ENCODE data around the gene GJB2.

Gene GJB2

DNA sequence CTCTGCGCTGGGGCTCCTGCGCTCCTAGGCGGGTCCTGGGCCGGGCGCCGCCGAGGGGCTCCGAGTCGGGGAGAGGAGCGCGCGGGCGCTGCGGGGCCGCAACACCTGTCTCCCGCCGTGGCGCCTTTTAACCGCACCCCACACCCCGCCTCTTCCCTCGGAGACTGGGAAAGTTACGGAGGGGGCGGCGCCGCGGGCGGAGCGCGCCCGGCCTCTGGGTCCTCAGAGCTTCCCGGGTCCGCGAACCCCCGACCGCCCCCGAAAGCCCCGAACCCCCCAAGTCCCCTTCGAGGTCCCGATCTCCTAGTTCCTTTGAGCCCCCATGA is at the start of gene GJB2:
GJB2 (minus strand) TSS at position 103 of the 326 bp plus-strand sequence. CDS start 3,357 bp downstream, outside the sequence.
- DNase-seq (ENCODE audit: low read depth): no peak

DNA sequence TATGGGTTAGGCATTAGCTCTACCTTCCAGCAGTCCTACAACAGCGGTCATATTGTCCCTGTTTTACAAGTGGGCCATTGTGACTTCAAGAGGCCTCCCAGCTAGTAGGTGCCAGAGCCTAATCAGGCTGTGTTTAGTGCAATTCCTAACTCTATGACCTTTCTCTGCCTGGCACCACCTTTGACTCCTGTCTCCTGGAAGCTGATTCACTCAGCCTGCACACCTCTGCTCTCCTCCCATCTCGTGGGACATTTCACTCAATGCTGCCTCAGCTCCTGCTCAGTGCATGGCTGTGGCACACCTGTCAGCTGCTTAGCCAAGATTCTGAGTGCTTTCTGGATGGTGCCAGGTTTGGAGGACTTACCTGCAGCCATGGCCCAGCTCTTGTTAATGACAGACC is 48.9 kb upstream of the GJB2 start:
- no peak for DNase-seq (ENCODE audit: low read depth)

DNA sequence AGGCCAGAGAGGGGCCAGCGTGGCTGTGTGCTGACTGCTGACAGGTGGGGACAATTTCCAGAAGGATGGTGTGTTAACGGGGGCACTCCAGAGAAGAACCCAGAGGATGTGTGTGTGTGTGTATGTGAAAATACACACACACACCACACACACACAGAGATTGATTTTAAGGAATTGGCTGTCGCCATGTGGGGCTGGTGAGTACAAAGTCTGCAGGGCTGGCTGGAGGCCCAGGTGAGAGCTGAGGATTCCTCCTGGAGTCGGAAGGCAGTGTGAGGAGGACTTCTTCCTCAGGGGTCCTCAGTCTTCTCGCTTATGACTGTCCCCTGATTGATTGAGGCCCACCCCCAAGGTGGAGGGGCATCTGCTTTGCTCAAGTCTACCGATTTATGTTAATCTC is 47.0 kb upstream of the GJB2 start:
- DNase-seq (ENCODE audit: low read depth): no peak

DNA sequence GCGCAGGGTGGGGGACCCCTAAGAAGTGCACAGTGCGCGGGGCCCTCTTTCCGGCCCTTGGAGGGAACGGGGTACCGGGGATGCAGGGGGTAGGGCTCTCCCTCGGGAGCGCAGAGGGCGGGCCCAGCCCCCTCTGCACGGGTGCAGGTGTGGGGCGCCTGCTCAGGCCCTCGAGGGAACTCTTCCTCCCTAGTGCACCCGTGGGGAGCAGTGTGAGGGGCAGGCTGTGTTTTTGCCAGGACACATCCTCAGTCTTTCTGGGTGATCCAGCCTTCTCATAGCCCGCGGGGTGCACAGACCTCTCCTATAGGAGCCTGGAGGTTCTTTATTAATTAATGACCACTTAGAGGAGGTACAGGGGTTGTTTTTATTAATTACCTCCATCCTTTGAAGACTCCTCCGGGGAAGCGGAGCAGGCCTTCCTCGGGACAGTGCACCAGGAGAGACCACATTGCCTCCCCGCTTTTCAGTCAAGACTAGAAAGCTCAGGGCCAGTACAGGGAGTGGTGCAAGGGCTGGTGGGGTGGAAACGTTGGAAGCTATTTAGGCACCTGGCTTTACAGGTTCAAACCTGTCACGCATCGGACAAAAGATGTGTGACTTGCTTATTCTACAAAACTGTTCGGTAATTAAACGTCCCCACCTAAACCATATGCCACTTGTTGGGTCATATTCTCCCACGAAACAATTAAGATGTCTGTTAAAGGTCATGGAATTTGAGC is 40.0 kb upstream of the GJB2 start:
- DNase-seq (ENCODE audit: low read depth): no peak

DNA sequence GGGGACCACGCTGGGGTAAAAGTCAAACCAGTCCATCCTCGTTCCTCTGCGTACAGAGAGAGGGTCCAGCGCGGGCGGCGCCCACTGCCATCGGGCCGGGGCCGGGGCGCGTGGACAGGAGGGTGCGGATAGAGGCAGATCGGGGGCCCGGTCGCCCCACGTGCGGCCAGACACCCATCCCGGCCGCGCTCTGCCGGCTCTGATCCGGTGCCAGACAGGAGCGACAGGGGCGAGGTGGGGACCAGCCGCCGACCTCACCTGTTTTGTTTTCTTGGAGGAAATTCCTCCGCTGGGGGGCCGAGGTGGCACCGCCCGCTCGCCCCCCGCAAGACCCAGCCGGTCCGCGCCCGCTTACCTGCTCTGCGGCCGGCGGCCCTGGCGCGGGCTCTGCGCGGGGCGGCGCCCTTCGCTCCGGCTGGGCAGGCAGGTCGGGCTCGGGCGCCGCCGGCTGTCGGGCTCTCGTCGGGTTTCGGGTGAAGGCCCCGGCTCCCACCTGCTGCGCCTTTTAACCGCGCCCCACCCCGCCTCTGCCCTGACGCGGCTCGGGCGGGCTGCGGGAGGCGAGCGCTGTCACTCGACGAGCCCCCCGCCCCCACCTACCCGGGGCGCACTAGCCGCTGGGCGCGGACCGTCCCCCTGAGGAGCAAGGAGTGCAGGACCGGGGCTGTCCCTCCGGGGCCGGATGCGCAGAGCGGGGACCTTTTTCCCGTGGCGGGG is 39.3 kb upstream of the GJB2 start, which contains the start of gene GJB6:
GJB6 (minus strand) TSS at position 481 of the 717 bp plus-strand sequence. CDS start 8,839 bp downstream, outside the sequence.
- no peak for DNase-seq (ENCODE audit: low read depth)

DNA sequence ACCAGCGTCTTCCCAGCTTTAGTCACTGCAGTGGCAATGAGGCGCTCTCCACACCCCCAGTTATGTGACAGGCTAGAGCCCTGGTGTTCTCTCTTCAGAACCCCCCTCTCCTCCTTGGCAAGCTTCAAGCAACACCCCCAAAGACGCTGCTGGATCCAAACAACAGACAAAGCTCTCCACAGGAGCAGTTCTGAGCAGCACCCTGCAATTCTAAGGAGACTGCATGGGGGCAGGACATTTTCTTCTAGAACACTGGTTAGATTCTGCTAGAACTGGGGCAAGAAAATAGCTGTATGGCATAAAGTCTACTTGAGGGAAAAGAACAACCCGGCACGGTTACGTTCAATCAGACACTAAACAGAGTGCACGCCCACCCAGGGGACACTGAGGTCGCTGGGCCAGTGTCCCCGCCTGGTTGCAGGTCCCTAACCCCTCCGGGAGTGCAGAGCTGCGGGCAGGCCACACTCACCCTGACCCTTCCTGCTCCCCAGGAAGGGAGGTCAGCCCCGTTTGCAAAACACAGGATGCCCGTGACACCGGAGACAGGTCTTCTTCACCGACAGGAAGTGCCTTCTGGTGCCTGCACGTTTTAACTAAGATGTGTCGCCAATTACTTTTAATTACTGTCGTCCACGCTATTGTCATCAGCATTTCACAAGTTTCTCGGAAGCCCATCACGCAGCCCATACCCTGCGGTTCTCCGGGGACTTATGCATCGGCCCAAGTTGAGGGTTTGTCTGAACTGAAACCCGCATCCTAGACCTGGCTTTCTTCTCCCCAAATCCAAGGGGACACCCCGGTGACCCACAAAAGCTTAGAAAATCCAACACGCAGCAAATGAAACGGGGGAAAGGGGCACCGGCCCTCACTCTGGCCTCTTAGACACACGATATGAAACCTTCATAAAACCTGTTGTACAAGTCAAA is 38.4 kb upstream of the GJB2 start:
- no peak for DNase-seq (ENCODE audit: low read depth)

DNA sequence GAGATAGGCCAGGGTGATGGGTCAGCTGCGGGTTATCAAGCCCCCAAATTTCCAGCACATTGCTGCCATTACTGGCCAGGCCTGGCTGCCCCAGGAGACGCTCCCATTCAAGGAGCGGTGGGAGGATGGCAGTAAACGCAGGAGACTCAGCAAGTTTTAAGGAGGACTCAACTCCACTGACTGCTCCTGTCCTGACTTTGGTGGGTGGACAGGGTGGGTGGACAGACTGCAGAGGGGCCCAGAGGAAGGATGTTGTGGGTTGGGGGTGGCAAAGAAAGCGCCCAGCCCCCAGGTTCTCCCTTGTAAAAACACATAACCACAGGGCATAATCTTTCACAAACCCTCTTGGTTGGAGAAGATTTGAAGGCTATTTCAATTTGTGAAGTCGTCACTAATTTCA is 35.0 kb upstream of the GJB2 start:
- DNase-seq (ENCODE audit: low read depth): no peak

DNA sequence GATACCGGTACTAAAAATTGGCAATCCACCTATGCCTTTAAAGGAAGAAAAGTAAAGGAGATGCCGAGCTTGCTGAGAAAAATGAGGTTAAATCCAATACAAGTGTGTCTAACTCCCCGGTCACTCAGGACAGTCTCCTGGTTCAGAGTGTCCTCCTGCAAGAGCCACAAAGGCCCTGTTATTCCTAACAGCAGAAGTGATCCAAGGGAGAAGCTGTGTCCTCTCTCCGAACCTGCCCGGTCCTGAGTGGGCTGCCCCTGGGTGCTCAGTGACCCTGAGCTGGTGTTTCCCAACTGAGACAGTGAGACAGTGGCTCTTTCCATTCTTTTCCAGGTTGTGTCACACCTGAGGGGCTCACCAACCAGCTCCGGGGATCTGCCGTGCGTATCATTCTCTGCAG is 34.5 kb upstream of the GJB2 start:
- no peak for DNase-seq (ENCODE audit: low read depth)

DNA sequence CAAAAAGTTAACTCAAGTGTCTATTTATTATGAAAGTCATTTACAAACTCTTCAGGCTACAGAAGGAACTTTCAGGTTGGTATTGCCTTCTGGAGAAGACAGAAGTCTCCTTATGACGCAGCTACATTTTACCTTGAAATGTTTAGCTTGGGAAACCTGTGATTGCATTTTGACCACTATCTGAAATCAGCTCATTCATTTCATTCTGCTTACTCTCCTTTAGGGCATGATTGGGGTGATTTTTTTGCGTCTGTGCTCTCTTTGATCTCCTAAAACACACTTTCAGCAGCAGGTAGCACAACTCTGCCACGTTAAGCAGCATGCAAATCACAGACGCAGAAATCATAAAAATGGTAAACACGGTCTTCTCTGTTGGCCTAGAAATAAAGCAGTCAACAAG is 29.8 kb upstream of the GJB2 start:
- no peak for DNase-seq (ENCODE audit: low read depth)

DNA sequence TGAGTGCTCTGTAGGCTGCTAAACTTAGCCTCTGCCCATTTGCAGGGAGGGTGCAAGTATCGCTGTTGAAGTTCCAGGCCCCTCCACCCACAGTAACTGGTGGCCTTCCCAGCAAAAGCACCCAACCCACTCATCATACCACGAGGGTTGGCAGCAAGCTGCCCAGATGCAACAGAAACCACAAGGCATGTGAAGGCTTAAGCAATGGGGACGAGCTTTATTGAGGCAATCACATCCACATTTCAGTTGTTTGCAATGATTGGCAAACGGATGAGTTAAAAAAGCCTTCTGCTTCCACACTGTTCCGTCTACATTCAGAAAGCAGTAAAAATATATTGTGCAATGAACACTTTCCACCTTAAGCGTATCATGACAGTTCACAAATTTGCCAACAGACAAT is 29.0 kb upstream of the GJB2 start:
- no peak for DNase-seq (ENCODE audit: low read depth)

DNA sequence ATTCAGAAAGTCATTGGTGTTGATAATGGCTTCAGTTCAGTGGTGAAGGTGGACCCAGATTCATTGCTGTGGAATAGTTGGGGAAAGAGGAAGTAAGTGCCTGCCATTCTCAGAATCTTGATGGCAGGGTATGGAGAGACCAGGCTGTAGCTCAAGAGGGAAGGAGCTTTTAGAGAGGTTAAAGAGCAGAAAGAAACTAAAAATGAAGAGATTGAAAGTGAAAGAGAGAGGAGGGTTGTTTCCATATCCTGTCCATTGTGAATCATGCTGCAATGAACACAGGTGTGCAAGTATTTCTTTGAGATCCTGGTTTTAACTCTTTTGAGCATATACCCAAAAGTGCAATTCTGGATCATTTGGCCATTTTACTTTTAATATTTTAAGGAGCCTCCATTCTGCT is 26.8 kb upstream of the GJB2 start:
- no peak for DNase-seq (ENCODE audit: low read depth)

DNA sequence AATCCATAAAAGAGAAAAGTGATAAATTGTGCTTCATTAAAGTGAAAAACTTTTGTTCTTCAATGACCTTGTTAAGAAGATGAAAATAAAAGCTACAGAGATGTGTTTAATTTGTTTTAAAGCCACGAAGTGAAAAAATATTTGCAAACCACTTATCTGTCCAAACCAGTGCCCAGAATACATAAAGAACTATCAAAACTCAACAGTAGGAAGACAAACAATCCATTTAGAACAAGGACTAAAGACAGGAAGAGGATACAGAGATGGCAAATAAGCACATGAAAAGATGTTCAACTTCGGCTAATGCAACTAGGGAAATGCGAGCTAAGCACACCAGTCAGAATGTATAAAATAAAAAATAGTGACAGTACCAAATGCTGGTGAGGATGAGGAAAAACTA is 24.4 kb upstream of the GJB2 start:
- no peak for DNase-seq (ENCODE audit: low read depth)

DNA sequence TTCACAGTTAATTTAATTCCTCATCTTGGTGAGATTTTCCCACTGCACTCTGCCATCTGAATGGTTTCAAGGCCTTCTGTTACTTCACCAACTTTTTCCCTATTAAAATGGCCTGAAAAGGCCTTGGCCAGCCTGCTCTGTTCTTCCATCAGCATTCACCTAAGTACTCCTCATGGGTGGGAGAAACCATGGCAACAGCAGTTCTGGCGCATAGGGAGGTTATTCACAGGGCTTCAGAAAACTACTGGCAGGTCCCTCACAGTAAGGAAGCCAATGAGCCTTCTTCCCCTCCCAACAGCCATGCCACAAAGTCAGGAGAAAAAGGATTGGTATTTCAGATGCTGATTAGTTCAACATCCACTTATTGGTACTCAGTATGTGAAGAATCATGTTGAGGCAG is 17.2 kb upstream of the GJB2 start:
- no peak for DNase-seq (ENCODE audit: low read depth)

DNA sequence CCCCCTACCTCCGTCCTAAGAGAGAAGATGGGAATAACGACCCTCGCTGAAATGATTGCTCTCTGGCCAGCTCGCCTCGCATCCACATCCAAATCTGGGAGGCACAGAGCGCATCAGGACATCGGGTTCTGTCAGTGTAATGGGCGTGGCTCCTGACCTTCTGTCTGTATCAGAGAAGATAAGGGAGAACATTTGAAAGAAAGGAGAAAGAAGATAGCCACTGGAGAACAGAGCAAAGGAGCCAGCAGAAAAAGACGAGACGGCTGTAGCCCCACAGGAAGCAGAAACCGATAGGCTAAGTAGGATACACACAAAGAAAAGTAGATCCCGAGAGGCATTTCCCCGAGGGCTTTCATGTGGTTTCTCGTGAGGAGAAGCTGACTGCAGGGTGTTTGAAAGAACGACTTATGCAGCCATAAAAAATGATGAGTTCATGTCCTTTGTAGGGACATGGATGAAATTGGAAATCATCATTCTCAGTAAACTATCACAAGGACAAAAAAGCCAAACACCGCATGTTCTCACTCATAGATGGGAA is 14.0 kb upstream of the GJB2 start:
- no peak for DNase-seq (ENCODE audit: low read depth)

DNA sequence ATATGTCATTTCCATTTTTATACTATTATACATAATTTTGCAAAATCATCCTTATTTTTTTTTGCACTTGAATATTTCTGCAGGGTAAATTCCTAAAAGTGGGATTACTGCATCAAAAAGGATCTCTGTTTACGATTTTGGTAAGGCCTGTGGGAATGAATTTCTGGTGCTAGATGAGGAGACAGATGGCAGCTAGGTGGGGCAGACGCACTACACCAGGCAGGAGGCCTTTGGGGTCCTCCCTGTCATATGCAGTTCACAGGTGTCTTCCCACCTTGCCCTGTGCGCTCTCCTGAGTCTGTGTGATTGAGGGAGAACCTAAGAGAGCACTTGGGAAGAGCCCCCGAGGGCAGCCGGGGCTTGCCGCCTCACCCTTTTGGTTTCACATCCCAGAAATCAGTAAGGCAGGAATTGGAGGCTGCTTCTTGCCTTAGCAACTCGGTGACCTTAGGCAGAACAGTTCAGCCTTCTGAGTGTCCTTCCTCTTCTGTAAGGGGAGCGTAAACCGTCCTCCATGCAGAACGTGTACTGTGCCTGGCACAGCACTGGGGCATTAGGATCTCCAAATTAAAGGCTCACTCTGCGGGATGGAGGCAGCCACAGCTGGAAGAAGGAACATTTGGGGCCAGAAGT is 13.4 kb upstream of the GJB2 start:
- DNase-seq (ENCODE audit: low read depth): no peak

DNA sequence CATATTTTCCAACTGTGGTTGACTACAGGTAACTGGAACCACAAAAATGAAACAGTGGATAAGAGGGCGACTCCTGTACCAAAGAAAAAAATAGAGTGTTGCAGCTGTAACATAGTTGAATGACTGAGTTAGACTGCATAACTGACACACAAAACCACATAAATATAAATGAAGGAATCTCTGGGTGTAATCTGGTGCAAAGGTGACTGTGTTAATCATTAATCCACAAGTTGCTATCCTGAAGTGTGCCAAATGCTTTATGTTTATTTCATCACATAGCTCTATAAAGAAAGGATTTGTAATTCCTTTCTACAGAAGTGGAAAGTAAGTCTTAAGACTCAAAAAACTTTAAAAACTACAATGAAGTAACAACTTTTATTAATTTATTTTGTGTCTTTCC is 6.0 kb upstream of the GJB2 start:
- no peak for DNase-seq (ENCODE audit: low read depth)

DNA sequence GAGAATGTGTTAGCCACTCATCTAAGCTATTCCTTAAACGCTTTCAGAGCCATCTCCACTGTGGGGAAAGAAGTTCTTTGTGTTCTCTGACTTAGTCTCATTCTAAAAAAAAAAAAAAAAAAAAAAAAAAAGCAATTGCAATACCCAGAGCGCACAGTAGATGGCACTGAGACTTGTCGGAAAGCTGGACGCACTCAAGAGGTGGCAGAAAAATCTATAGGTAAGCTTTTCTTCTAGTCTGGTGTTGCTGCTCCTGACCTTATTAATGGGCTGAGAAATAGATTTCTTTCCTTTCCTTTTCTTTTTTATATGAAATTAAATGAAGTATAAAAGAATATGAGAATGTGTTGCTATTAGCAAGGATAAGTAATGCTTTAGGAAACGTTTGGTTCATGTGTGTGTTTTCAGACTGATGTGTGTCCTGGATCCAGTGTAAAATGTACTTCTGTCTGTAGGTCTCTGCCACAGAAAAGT is 4.7 kb upstream of the GJB2 start:
- no peak for DNase-seq (ENCODE audit: low read depth)

DNA sequence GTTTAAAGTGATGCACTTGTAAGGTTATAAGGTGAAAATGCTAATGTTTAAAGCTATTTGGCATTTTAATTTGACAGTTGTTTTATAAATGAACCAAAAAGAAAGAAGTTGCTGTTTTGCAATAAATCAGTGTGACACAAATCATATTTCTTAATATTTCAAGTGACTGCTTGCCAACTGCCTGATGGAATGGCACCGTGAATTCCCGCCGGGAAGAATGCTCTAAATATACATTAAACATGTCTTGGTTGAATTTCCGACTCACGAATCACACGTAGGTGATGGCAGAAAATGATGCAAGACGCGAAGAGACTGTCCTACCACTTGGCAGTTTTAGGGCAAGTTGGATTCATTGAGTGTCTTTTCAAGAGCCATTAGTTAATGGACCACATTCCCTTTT is 3.1 kb upstream of the GJB2 start:
- no peak for DNase-seq (ENCODE audit: low read depth)

DNA sequence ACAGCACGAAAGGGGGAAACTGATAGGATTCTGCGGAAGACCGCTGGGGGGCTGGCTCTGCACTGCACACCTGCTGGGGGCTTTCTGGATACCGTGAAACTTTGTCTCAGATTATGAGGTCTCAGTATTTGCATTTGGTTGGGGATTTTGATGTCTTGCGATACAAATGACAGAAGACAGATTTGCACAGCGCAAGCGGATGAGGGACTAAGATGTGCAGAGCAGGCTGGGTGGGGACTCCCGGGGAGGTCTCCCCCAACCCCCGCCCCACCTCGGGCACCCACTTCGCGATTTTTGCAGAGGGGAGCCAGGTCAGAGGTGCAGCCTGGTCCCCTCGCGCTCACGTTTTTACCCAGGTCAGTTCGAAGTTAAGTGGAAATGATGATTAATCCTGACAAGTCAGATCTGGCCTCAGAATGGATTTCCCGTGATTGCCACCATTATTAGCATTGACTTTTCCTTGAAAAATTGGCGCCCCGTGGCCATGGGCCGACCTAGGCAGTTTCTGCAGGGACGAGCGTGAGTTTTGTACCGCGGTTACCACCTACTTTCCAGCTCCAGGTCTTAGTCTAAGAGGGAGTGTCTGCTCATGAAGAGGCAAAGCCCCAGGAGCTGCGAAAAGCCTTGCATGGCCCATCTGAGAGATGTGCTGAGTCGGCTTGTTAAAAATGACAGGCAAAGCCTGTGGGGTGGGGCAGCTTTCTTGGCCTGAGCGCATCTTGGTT is 1.3 kb upstream of the GJB2 start:
- DNase-seq (ENCODE audit: low read depth): no peak

DNA sequence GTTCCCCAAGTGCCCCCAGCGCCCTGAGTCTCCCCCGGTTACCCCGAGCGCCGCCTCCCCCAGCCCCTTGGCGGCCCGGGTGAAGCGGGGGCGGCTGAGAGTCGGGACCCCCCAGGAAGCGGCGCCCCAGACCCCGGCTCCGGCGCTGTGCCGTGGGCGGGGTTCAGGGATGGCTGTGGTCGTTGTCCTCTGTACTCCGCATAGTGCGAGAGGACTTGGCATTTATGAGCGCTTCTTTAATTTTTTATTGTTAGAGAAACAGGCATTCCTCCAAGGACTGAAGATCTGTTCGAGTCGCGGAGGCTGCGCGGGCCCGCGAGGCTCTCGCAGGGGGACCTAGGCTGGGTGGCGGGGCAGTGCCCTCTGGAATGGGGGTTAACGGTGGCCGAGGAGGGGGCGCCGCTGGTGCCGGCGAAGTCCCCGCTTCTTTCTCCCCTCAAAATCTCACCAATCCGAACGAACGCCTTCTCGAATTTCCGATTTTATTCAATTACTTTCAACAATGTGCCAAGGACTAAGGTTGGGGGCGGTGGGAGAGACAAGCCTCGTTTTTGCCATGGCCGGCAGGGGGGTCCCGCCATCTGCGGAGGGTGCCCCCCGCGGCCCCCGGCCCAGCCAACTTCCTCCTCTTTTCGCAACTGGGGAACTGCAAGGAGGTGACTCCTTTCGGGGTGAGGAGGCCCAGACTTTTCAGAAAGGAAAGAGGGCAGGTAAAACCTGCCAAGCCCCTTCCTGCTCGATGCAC is 596 bp upstream of the GJB2 start:
- DNase-seq (ENCODE audit: low read depth): no peak
